Keratinocyte (primary cell): Measurements from ENCODE around the gene SERPINI2. TPM values are rescaled to one million over a fixed set of nuclear protein-coding genes. Genes with fewer than 3 reads are reported as not detected.

Experiments used
- DNase-seq: peaks from one replicate; pipeline ENCODE4 v3.0.0-alpha.2; 2011; ENCODE audit warnings: low read depth, missing footprints, low spot score
- FAIRE-seq: peaks from 2 replicates; lab custom pipeline; 2011; peaks lifted over from hg19 to GRCh38; lab: Jason Lieb, UNC
- H2AFZ ChIP-seq: 2 replicates; pipeline ENCODE4 v1.6.0; 2012; ENCODE audit warnings: low read length, control low read depth, inconsistent platforms; ENCODE audit not compliant: control insufficient read depth
- H3K27ac ChIP-seq: 2 replicates; pipeline ENCODE4 v1.5.1; 2011; ENCODE audit warnings: low read length; ENCODE audit not compliant: control insufficient read depth, insufficient read depth
- H3K27me3 ChIP-seq: 3 replicates; pipeline ENCODE4 v1.6.0; 2011; ENCODE audit warnings: low read length; ENCODE audit not compliant: control insufficient read depth, insufficient read depth; ENCODE audit errors: extremely low read depth
- H3K36me3 ChIP-seq, 2 experiments: 2 replicates in 1 of 2; 3 replicates in 1 of 2; pipeline ENCODE4 v1.5.1; 2011; ENCODE audit warnings: low read length in 2 of 2, mild to moderate bottlenecking in 1 of 2; ENCODE audit not compliant: control insufficient read depth in 2 of 2, insufficient read depth in 2 of 2; ENCODE audit errors: extremely low read depth in 1 of 2
- H3K4me1 ChIP-seq: 3 replicates; pipeline ENCODE4 v1.5.1; 2011; ENCODE audit warnings: low read length; ENCODE audit not compliant: control insufficient read depth, insufficient read depth; ENCODE audit errors: extremely low read depth
- H3K4me2 ChIP-seq: 3 replicates; pipeline ENCODE4 v1.6.0; 2011; ENCODE audit warnings: low read depth, low read length; ENCODE audit not compliant: control insufficient read depth, insufficient read depth; ENCODE audit errors: extremely low read depth
- H3K4me3 ChIP-seq, 3 experiments: fragments of 200-600 bp in 1 of 3; sonication (generic) in 1 of 3; 2 replicates in 2 of 3; 3 replicates in 1 of 3; pipeline ENCODE4 v1.5.1; 2011 to 2016; ENCODE audit warnings: low read length in 3 of 3, mild to moderate bottlenecking in 3 of 3, control low read depth in 2 of 3, inconsistent platforms in 1 of 3, low read depth in 1 of 3, mixed read lengths in 1 of 3, mixed run types in 1 of 3, moderate library complexity in 1 of 3; ENCODE audit not compliant: control insufficient read depth in 2 of 3, insufficient read depth in 2 of 3; ENCODE audit errors: extremely low read depth in 1 of 3
- H3K79me2 ChIP-seq: 2 replicates; pipeline ENCODE4 v1.6.0; 2012; ENCODE audit warnings: low read length; ENCODE audit not compliant: control insufficient read depth, insufficient read depth
- H3K9ac ChIP-seq: 3 replicates; pipeline ENCODE4 v1.6.0; 2011; ENCODE audit warnings: low read length; ENCODE audit not compliant: control insufficient read depth, insufficient read depth; ENCODE audit errors: extremely low read depth
- H3K9me1 ChIP-seq: 3 replicates; pipeline ENCODE4 v1.6.0; 2011; ENCODE audit warnings: low read length; ENCODE audit not compliant: control insufficient read depth, insufficient read depth; ENCODE audit errors: extremely low read depth
- H3K9me3 ChIP-seq: 2 replicates; pipeline ENCODE4 v1.5.1; 2012; ENCODE audit warnings: low read depth, low read length; ENCODE audit not compliant: control insufficient read depth
- H4K20me1 ChIP-seq: 3 replicates; pipeline ENCODE4 v1.6.0; 2011; ENCODE audit warnings: low read length; ENCODE audit not compliant: control insufficient read depth, insufficient read depth; ENCODE audit errors: extremely low read depth
- CTCF ChIP-seq, 3 experiments: IDR thresholded peaks in 1 of 3; conservative IDR thresholded peaks in 1 of 3; optimal IDR thresholded peaks in 1 of 3; 2 replicates in 2 of 3; 3 replicates in 1 of 3; pipeline versions ENCODE3 to v1.5.1; 2011; ENCODE audit warnings: low read length in 3 of 3, mild to moderate bottlenecking in 3 of 3, moderate library complexity in 2 of 3, control low read depth in 1 of 3, inconsistent platforms in 1 of 3; ENCODE audit not compliant: insufficient read depth in 2 of 3; ENCODE audit errors: extremely low read depth in 1 of 3
- EZH2 ChIP-seq: IDR thresholded peaks from one replicate; pipeline ENCODE4 v1.6.1; 2012; ENCODE audit warnings: inconsistent platforms, mild to moderate bottlenecking, low read length, moderate library complexity
- dilution Hi-C: fragments of 300-500 bp; cut with MboI; formaldehyde crosslinking; loops from one replicate; pipeline ENCODE4 v1.7.0; 2020; ENCODE audit warnings: low sequenced_read_pairs; ENCODE audit not compliant: extremely low pct_ligation_motif_present
- polyA plus RNA-seq, 5 experiments: library from polyadenylated mRNA; depleted of rRNA in 3 of 5; stranded (reverse) in 3 of 5; stranded (forward) in 1 of 5; unstranded in 1 of 5; fragments of >200 nt; gene quantifications; 1 replicate in 1 of 5; 2 replicates in 3 of 5; 3 replicates in 1 of 5; pipeline versions ENCODE4 v1.2.1 to v1.2.3, GENCODE V29; 2011 to 2012; ENCODE audit warnings: missing spikeins in 2 of 5, low read depth in 1 of 5, low replicate concordance in 1 of 5

Gene SERPINI2
- polyA plus RNA-seq, 1 donor (not counting 4 experiments of a cell fraction or from before 2014, with no cell fraction given) = not detected

DNA sequence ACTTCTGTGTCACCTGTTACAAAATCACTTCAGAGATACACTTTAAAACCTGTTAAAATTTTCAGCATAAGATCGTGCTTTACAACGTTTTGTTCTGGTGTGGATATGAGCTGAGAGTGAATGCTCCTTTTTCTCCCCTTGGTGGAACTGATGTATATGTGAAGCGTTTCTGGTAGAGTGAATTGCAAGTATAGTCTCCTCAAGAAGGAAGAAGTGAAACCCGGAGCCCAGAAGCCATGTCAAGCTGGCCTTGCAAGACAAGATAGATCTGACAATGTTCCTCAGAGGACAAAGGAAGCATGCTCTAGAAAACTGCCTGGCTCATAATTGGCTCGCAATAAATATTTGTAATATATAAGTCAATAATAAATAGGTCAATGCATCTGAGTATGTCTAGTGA, 23.6 kb downstream of the SERPINI2 start:
- no peaks in the 10 kb centered on the region for H3K79me2 ChIP-seq
- no peak for DNase-seq
- dilution Hi-C loops = no loop called here
- H3K9me1 ChIP-seq = no peaks in the 10 kb centered on the region
- H3K4me3 ChIP-seq = no peak overlapping the region
- TF ChIP-seq EZH2 = no peak
- no peak for TF ChIP-seq CTCF (optimal IDR thresholded peaks at IDR 0.05 in 1 of 3, IDR thresholded peaks at IDR 0.05 in 1 of 3, conservative IDR thresholded peaks at IDR 0.05 in 1 of 3; ENCODE audit: extremely low read depth in 1 of 3, insufficient read depth in 2 of 3, low read length in 3 of 3)
- H3K9me3 ChIP-seq = no peaks in the 10 kb centered on the region
- H3K4me2 ChIP-seq = no peak overlapping the region
- no peaks in the 10 kb centered on the region for H3K36me3 ChIP-seq
- H3K4me1 ChIP-seq = no peaks in the 10 kb centered on the region
- no peak overlapping the region for H3K9ac ChIP-seq
- no peak overlapping the region for H3K27ac ChIP-seq
- FAIRE-seq = no peak
- H2AFZ ChIP-seq = no peak overlapping the region
- H4K20me1 ChIP-seq = no peaks in the 10 kb centered on the region
- no peaks in the 10 kb centered on the region for H3K27me3 ChIP-seq

- Histone ChIP-seq H3K27ac (no peak overlapping the region), H3K4me3 (no peak overlapping the region), H3K9ac (no peak overlapping the region), H3K36me3 (no peaks in the 10 kb centered on the region), H3K9me3 (no peaks in the 10 kb centered on the region), H4K20me1 (no peaks in the 10 kb centered on the region), H3K27me3 (no peaks in the 10 kb centered on the region), H3K9me1 (no peaks in the 10 kb centered on the region), H3K4me2 (no peak overlapping the region), H3K79me2 (no peaks in the 10 kb centered on the region), H2AFZ (no peak overlapping the region), H3K4me1 (no peaks in the 10 kb centered on the region)
- no peak for FAIRE-seq
- dilution Hi-C loops = no loop called here
- TF ChIP-seq EZH2 (no peak), CTCF (optimal IDR thresholded peaks at IDR 0.05 in 1 of 3, IDR thresholded peaks at IDR 0.05 in 1 of 3, conservative IDR thresholded peaks at IDR 0.05 in 1 of 3; ENCODE audit: extremely low read depth in 1 of 3, insufficient read depth in 2 of 3, low read length in 3 of 3) (no peak)
- no peak for DNase-seq
Measured at GRCh38 chr3:167445491-167445890, 28.4 kb downstream of the SERPINI2 start.
